ENCODE measurements around the gene REV1. TPM values are rescaled to one million over a fixed set of nuclear protein-coding genes. Genes with fewer than 3 reads are reported as not detected.

Gene REV1
- total RNA-seq, 1 donor from 2014 or later: 14.3 TPM

GRCh38 chr2:99404797-99405669, 84.8 kb downstream of the REV1 start:
- ATAC-seq (peak; percentile 44), DNase-seq (ENCODE audit: low spot score) (no peak)

GRCh38 chr2:99404039-99404796, 85.6 kb downstream of the REV1 start:
- ATAC-seq (no peak), DNase-seq (ENCODE audit: low spot score) (no peak)

- no peak for DNase-seq (ENCODE audit: low spot score)
Measured at GRCh38 chr2:99403524-99403923, 86.3 kb downstream of the REV1 start.

DNA sequence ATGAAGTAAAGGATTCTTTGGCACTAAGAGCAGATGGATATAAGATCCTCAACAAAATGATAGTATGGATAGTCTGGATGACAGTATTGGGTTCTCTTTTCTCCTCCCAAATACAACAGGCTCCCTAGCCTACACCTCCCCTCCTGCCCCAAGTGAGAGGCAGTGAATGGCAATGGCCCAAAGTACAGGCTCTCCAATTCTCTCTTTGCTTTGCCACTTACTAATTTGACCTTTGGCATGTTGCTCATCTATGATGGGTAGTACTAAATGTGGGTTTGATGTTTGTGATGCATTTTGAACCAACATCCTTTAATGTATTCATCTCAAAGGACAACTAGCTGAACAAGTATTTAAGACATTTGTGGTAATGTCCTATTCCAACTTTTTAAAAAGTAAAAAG, 86.7 kb downstream of the REV1 start:
- DNase-seq (ENCODE audit: low spot score) (no peak), ATAC-seq (peak; percentile 77)

More at GRCh38 chr2:99403524-99403923, 86.3 kb downstream of the REV1 start:
- ATAC-seq: peak; percentile 64

DNA sequence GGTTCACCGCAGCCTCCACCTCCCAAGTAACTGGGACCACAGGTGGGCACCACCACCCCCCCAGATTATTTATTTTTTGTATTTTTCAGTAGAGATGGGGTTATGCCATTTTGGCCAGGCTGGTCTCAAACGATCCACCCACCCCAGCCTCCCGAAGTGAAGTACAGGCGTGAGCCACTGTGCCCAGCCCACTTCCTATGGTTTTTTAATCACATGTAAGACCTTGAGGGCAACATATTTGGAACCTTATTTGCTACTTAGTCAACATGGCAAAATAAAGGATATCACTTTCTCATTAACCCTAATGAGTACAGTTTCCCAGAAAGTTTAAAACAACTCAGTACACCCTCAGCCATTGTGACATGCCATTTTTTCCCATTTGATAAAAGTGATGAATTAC, 88.0 kb downstream of the REV1 start:
- ATAC-seq (no peak), DNase-seq (ENCODE audit: low spot score) (no peak)

GRCh38 chr2:99399795-99400194, 90.0 kb downstream of the REV1 start:
- ATAC-seq (no peak), DNase-seq (ENCODE audit: low spot score) (no peak)

DNA sequence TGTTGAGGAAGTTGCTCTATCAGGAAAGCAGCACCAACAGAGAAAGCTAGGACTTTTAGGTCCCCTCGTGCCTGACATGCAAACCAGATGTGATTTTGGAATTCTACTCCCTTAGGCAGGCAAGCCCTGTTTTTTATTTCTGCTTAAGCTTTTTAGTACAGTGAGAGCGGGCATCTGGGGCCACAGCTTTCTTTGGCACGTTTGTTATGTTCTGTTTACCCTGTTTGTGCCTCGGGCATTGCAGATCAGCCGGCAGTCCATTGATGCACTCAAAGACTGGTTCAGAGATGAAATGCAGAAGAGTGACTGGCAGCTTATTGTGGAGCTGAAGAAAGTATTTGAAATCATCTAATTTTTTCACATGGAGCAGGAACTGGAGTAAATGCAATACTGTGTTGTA, 90.8 kb downstream of the REV1 start:
- ATAC-seq (peak; percentile 58), DNase-seq (ENCODE audit: low spot score) (no peak)

DNA sequence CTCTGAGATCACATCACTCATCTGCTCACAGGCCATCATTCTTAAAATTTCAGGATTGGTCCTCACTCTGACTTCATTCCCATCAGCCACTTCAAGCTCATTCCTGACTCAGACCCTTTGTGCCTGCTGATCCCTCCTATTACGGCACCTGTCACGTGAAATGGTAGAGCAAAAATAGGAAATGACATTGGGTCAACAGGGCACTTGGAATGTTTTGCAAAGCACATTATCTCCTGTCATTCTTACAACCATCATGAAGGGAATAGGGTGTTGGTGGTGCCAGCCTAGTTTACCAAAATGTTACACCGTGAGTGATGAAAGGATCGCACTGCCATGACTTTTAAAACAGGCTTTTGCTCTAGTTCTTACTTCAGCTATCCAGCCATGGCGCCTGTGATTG, 91.5 kb downstream of the REV1 start:
- ATAC-seq: no peak
- DNase-seq (ENCODE audit: low spot score): no peak

DNA sequence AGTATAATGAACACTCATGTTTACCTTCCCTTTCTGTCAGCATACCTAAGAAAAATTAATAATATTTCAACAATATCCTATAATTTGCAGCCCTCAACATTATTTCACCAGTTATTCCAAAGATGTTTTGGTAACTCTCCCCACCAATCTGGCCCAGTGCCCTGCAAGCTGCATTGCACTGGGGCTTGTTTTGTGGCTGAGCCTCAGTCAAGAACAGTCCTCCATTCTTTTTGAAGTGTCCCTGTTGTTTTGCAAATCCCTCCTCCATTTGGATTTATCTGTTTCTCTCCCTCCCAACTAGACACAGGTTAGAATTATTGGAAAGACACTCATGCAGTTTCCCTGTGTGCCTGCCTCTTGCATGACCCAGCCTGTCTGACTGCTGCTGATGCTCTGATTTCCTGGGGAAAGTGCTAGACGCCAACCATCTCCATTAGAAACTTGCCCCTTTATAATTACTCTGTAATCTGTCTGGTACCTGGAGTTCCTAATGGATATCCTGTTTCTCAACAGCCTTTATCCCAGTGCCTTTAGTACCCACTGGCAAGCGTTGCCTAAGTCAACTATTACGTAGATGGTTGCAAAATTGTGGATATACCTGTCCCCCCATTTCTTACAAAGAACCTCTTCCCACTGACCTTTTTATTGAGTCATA, 92.4 kb downstream of the REV1 start:
- DNase-seq (ENCODE audit: low spot score): no peak
- ATAC-seq: peak; percentile 9

DNA sequence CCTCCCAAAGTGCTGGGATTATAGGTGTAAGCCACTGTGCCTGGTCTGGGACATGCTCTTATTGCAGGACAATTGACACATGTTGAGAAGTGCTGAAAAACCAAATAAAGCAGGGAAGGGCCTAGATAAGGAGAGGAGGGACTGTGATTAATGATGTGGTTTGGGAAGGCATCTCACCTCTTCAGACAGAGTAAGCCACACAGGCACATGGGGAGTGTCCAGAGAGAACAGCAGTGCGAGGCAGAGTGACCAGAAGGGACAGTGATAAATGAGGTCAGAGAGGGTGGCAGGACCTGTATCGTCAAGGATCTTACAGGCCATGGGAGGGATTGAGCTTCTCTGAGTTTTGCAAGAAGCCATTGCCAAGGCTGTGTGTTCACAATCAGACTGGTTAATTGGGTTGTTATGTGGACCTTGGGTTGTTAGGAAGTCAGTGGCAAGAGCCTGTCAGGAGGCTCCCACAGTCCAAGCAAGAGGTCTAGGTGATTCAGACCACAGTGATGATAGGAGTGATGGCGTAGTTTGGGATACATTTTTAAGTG, 94.2 kb downstream of the REV1 start:
- ATAC-seq (no peak), DNase-seq (ENCODE audit: low spot score) (no peak)

- ATAC-seq (no peak), DNase-seq (ENCODE audit: low spot score) (no peak)
Measured at GRCh38 chr2:99389946-99390345, 99.9 kb downstream of the REV1 start.

DNA sequence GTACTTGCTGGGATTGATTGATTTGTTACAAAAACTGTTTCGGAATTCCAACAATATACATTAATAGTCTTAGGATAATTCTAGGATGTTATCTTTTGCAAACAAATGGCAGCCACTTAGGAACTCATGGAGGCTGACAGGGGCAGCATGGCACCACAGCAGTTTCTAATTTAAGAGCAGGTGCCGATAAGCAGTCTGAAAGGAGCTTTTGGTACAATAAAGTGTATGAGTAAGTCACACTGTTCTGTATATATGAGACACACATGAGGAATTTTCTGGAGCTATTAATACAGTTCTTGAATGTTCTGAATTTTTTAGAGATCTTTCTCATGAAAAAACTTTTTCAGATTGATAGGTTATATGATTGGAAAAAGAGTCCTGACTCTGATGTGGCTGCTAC, 100.4 kb downstream of the REV1 start:
- ATAC-seq: no peak
- DNase-seq (ENCODE audit: low spot score): no peak

GRCh38 chr2:99388892-99389291, 100.9 kb downstream of the REV1 start:
- ATAC-seq (no peak), DNase-seq (ENCODE audit: low spot score) (no peak)

- ATAC-seq (no peak), DNase-seq (ENCODE audit: low spot score) (no peak)
Measured at GRCh38 chr2:99386011-99386410, 103.8 kb downstream of the REV1 start.

- ATAC-seq (peak; percentile 82), DNase-seq (ENCODE audit: low spot score) (no peak)
Measured at GRCh38 chr2:99382143-99382542, 107.7 kb downstream of the REV1 start.

DNA sequence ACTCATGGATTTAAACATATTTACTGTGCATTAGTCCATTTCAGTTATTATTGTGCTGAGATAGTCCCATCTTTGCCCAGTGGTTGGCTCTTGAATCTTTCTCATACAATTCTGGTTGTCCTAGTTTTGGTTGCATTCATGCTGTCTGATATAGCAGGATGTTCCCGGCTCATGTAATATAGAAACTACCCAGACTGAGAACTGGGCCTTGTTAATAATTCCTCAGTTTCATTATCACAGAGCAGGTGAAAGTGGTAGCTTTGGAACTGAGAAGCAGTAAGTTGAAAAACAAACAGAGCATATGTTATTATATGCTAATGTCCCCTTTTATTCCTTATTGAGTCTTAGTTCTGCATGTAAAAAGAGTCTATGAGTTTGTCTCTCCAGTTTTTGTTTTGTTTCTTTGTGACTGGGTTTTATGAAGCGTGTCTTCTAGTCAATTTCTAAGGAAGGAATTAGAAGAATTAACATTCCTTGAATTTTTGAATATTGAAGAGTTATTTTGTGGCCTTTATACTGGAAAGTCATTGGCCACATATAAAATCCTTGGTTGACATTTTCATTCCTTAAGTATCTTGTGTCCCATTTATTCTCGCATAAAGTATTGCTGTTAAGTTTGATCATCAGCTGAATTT, 109.3 kb downstream of the REV1 start:
- ATAC-seq (peak; percentile 47), DNase-seq (ENCODE audit: low spot score) (no peak)

DNA sequence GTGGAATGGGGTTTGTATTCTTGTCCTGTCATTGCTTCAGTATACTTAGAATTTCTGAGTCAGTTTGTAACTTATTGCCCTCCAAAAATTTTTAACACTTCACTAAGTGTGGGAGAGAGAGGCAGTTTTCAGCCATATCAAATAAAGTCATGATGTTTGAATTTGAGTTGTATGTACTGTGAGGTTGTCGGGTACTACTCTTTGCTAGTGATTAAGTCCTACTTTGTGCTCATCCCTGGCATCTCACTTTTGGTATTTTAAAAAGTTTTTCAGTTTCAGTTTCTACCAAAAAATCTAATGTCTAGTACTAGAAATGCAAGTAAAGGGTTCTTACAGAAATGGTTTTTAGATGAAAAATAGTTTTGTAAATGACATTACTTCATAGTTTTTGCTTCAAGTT, 111.9 kb downstream of the REV1 start:
- DNase-seq (ENCODE audit: low spot score) (no peak), ATAC-seq (no peak)

DNA sequence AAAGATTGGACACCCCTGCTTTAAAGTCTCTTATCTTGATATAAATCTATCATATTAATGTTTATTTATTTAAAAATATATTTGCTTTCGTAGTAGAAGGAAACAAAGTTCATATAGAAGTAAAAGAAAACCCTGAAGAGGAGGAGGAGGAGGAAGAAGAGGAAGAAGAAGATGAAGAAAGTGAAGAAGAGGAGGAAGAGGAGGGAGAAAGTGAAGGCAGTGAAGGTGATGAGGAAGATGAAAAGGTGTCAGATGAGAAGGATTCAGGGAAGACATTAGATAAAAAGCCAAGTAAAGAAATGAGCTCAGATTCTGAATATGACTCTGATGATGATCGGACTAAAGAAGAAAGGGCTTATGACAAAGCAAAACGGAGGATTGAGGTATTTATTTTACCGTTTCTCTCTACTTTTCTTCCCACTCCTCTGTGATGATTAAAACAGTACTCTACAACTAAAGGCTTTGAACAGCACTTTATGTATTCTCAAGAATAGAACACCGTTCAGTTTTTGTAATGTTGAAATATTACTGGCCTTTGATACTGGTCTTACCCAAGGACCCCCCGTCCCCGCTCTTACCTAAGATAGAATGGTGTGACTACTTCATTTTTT, 113.5 kb downstream of the REV1 start:
- DNase-seq (ENCODE audit: low spot score) (no peak), ATAC-seq (no peak)

GRCh38 chr2:99374747-99375146, 115.1 kb downstream of the REV1 start:
- ATAC-seq: no peak
- no peak for DNase-seq (ENCODE audit: low spot score)

GRCh38 chr2:99373144-99373543, 116.7 kb downstream of the REV1 start:
- DNase-seq (ENCODE audit: low spot score) (no peak), ATAC-seq (no peak)

All from left lobe of liver (tissue), 2 donors.